Panc1 (cell line): ENCODE results near the gene AKT1. TPM values are rescaled to one million over a fixed set of nuclear protein-coding genes. Genes with fewer than 3 reads are reported as not detected.

ENCODE experiments used
- ATAC-seq: fragments of 200-7000 bp; cut with Tn5 transposase; 2 replicates; pipeline ENCODE4 v1.9.1; 2020; ENCODE audit warnings: mild to moderate bottlenecking, moderate library complexity
- BruUV-seq: library from RNA; stranded (reverse); fragments of 400-500 nt; replicated peaks from 2 replicates; lab custom pipeline; 2021; lab: Mats Ljungman, UMichigan
- CTCF ChIA-PET: fragments of 300-600 bp; sonication (Branson Sonifier 250); formaldehyde crosslinking; loops from one replicate; lab custom pipeline; 2022; ENCODE audit warnings: antibody characterized with exemption; lab: Charles Lee
- POLR2A ChIA-PET: fragments of 300-600 bp; sonication (Branson Sonifier 250); formaldehyde crosslinking; loops from one replicate; lab custom pipeline; 2022; ENCODE audit warnings: antibody characterized with exemption; lab: Charles Lee
- DNase-seq: peaks from one replicate; pipeline ENCODE4 v3.0.0-alpha.2; 2010; ENCODE audit warnings: low read depth, low spot score
- H3K27ac ChIP-seq: 2 replicates; pipeline ENCODE4 v1.5.1; 2011; ENCODE audit warnings: mild to moderate bottlenecking, low read length, inconsistent platforms
- H3K27me3 ChIP-seq: fragments of 200-500 bp; sonication (Bioruptor generic); 2 replicates; pipeline ENCODE4 v1.6.0; 2014; ENCODE audit warnings: low read length, inconsistent platforms; ENCODE audit not compliant: control insufficient read depth, insufficient read depth
- H3K36me3 ChIP-seq: fragments of 200-500 bp; sonication (Bioruptor generic); 2 replicates; pipeline ENCODE4 v1.5.1; 2014; ENCODE audit warnings: inconsistent platforms, mild to moderate bottlenecking, low read length, moderate library complexity; ENCODE audit not compliant: control insufficient read depth, insufficient read depth
- H3K4me1 ChIP-seq: 2 replicates; pipeline ENCODE4 v1.5.1; 2011; ENCODE audit warnings: inconsistent platforms, mild to moderate bottlenecking, low read length, moderate library complexity; ENCODE audit not compliant: control insufficient read depth, insufficient read depth
- H3K4me3 ChIP-seq, 2 experiments: 2 replicates each; pipeline ENCODE4 v1.5.1; 2011 to 2012; ENCODE audit warnings: low read depth in 2 of 2, low read length in 2 of 2, mild to moderate bottlenecking in 2 of 2, inconsistent platforms in 1 of 2, moderate library complexity in 1 of 2
- H3K9me3 ChIP-seq: fragments of 200-500 bp; sonication (Bioruptor generic); 2 replicates; pipeline ENCODE4 v1.5.1; 2014; ENCODE audit warnings: low read depth, mild to moderate bottlenecking, inconsistent platforms, low read length, moderate library complexity; ENCODE audit not compliant: control insufficient read depth, insufficient read depth
- POLR2AphosphoS5 ChIP-seq: IDR thresholded peaks from 2 replicates; pipeline ENCODE4 v1.6.1; 2012; ENCODE audit warnings: mild to moderate bottlenecking, low read depth, low read length, moderate library complexity
- SIN3A ChIP-seq: IDR thresholded peaks from 2 replicates; pipeline ENCODE4 v1.6.1; 2012; ENCODE audit warnings: low read depth, mild to moderate bottlenecking, low read length, moderate library complexity, borderline replicate concordance; ENCODE audit not compliant: insufficient read depth
- TCF7L2 ChIP-seq: IDR thresholded peaks from 2 replicates; pipeline ENCODE4 v1.6.1; 2011; ENCODE audit warnings: mild to moderate bottlenecking, low read depth, low read length, inconsistent platforms
- in situ Hi-C: cut with HindIII; loops from 2 replicates; pipeline ENCODE4 v1.10.0; 2016; ENCODE audit warnings: low sequenced_read_pairs, low pct_unique_long_range_greater_than_20kb
- intact Hi-C: fragments of 100-400 bp; cut with micrococcal nuclease; formaldehyde crosslinking; loops from one replicate; pipeline ENCODE4 v1.10.0; 2022; ENCODE audit not compliant: unreplicated experiment
- total RNA-seq: library from RNA; stranded (reverse); gene quantifications from one replicate; pipeline ENCODE4 v1.2.1, GENCODE V29; 2021; ENCODE audit not compliant: unreplicated experiment
- TF ChIP-seq, protein P1 (sequence below): fragments of 450-650 bp; IDR thresholded peaks from 2 replicates; pipeline ENCODE4 v1.5.1; 2017; ENCODE audit warnings: mild to moderate bottlenecking
- TF ChIP-seq, protein P2 (sequence below), 2 experiments: IDR thresholded peaks; 2 replicates each; pipeline ENCODE4 v1.6.1; 2011 to 2012; ENCODE audit warnings: low read depth in 2 of 2, control low read depth in 1 of 2, low read length in 1 of 2, mild to moderate bottlenecking in 1 of 2, moderate library complexity in 1 of 2; ENCODE audit not compliant: insufficient read depth in 1 of 2

AKT1 gene
- total RNA-seq, 1 experiment from 2014 or later: 175 TPM

GRCh38 chr14:104735830-104736642, 59.5 kb downstream of the AKT1 start:
- TF ChIP-seq SIN3A (no peak), TCF7L2 (no peak), POLR2AphosphoS5 (no peak)
- TF ChIP-seq, protein P1, sequence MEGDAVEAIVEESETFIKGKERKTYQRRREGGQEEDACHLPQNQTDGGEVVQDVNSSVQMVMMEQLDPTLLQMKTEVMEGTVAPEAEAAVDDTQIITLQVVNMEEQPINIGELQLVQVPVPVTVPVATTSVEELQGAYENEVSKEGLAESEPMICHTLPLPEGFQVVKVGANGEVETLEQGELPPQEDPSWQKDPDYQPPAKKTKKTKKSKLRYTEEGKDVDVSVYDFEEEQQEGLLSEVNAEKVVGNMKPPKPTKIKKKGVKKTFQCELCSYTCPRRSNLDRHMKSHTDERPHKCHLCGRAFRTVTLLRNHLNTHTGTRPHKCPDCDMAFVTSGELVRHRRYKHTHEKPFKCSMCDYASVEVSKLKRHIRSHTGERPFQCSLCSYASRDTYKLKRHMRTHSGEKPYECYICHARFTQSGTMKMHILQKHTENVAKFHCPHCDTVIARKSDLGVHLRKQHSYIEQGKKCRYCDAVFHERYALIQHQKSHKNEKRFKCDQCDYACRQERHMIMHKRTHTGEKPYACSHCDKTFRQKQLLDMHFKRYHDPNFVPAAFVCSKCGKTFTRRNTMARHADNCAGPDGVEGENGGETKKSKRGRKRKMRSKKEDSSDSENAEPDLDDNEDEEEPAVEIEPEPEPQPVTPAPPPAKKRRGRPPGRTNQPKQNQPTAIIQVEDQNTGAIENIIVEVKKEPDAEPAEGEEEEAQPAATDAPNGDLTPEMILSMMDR: no peak
- Histone ChIP-seq H3K4me1 (no peaks in the 10 kb centered on the region), H3K27me3 (no peaks in the 10 kb centered on the region), H3K27ac (no peak overlapping the region), H3K4me3 (no peak overlapping the region), H3K36me3 (no peaks in the 10 kb centered on the region), H3K9me3 (no peaks in the 10 kb centered on the region)
- BruUV-seq: no TSS peak
- no peak for ATAC-seq
- in situ Hi-C loops: no loop called here
- DNase-seq: no peak
- intact Hi-C loops: no loop called here
- CTCF ChIA-PET: no interaction called here
- POLR2A ChIA-PET: no interaction called here

DNA sequence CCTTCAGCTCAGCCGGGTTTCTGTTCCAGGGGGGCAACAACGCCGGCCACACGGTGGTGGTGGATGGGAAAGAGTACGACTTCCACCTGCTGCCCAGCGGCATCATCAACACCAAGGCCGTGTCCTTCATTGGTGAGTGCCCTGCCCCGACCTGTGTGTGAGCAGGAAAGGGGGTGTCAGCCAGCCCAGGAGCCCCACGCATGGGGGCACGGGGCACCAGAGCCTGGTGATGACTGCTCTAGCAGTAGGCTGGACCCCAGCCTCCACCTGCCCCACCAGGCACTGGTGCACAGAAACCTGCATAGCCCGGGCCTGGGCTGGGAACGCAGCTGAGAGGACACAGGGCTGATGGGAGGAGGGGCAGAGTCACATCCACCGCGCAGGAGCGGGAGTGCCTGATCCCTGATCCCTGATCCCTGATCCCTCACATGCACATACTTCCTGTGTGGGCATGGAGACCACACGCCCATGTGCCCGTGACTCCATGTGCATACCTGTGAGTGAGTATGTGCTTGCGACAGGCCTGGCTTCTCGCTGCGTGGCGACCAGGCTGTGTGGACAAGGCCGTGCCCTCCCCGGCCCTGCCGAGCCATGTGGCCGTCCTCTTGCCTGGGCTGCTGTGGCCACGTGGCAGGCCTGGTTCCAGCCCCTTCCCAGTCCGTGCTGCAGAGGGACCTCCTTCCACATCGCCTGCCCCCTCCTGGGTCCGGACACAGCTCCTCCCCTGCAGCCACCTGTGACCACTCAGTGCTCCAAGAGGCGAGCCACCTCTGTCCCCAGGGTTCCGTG, 60.4 kb downstream of the AKT1 start:
- ChIA-PET POLR2A (no interaction called here), CTCF (no interaction called here)
- Histone ChIP-seq H3K27ac (no peak overlapping the region), H3K27me3 (no peaks in the 10 kb centered on the region), H3K4me1 (no peaks in the 10 kb centered on the region), H3K36me3 (no peaks in the 10 kb centered on the region), H3K4me3 (no peak overlapping the region), H3K9me3 (no peaks in the 10 kb centered on the region)
- no TSS peak for BruUV-seq
- in situ Hi-C loops: no loop called here
- TF ChIP-seq TCF7L2 (no peak), SIN3A (no peak), POLR2AphosphoS5 (no peak)
- TF ChIP-seq, protein P1: no peak
- TF ChIP-seq, protein P2, sequence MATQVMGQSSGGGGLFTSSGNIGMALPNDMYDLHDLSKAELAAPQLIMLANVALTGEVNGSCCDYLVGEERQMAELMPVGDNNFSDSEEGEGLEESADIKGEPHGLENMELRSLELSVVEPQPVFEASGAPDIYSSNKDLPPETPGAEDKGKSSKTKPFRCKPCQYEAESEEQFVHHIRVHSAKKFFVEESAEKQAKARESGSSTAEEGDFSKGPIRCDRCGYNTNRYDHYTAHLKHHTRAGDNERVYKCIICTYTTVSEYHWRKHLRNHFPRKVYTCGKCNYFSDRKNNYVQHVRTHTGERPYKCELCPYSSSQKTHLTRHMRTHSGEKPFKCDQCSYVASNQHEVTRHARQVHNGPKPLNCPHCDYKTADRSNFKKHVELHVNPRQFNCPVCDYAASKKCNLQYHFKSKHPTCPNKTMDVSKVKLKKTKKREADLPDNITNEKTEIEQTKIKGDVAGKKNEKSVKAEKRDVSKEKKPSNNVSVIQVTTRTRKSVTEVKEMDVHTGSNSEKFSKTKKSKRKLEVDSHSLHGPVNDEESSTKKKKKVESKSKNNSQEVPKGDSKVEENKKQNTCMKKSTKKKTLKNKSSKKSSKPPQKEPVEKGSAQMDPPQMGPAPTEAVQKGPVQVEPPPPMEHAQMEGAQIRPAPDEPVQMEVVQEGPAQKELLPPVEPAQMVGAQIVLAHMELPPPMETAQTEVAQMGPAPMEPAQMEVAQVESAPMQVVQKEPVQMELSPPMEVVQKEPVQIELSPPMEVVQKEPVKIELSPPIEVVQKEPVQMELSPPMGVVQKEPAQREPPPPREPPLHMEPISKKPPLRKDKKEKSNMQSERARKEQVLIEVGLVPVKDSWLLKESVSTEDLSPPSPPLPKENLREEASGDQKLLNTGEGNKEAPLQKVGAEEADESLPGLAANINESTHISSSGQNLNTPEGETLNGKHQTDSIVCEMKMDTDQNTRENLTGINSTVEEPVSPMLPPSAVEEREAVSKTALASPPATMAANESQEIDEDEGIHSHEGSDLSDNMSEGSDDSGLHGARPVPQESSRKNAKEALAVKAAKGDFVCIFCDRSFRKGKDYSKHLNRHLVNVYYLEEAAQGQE (IDR thresholded peaks at IDR 0.05; ENCODE audit: insufficient read depth in 1 of 2, low read depth in 2 of 2, low read length in 1 of 2): no peak
- DNase-seq (no peak), ATAC-seq (no peak)
- intact Hi-C loops: no loop called here
